Stimulated activated CD4-positive, alpha-beta T cell treated with anti-CD3 and anti-CD28 coated beads, Interleukin-1b, Interleukin-23, amount 100 ng/mL, for 1 hour (primary cell): ENCODE data around the gene RFESD.

Source experiments
- DNase-seq, 2 donors: peaks; one replicate each; pipeline ENCODE4 v3.0.0-alpha.2; 2020; ENCODE audit warnings: low read depth in 2 of 2

Gene RFESD

DNA sequence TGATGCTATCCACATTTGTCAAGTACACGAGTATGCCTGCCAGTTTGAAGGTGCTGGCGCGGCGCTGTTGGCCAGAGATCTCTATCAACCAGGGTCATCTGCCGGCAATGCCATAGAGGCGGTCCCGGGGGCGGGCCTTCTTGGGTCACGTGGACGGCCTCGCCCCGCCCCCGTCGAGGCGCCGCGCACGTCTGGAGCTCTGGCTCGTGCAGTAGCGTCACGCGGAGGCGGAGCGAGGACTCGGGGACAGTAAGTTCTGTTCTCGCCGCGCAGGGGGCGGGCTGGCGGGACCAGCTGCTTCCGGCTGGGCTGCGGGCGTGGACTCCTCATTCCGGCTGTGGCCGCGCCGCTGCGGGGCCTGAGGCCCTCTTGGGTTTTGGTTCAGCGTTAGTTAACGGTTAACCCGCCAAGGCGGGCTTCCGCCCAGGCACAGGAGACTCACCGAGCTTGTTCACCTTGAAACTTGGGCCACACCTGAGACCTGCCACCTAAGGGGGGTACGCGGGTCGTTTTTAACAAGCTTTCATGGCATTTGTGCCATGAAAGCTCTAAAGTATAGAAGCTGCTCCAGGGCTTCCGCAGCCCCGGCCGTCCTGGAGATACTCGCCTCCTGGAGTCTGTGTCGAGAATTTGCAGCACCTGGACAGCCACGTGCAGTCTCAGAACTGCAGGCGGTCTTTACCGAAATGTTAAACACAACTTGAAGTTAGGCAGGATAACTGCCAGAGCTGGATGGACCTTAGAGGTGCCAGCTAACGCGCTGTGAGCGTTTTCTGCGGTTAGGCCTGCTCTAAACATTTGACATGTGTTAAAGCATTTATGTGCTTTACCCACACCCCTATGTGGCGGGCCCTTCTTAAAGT, at the start of gene RFESD:
TSS of gene RFESD (plus strand) at position 209 of the 863 bp plus-strand sequence. CDS start 5,495 bp downstream, outside the sequence.
- DNase-seq, result peak; percentile 81 to 86

DNA sequence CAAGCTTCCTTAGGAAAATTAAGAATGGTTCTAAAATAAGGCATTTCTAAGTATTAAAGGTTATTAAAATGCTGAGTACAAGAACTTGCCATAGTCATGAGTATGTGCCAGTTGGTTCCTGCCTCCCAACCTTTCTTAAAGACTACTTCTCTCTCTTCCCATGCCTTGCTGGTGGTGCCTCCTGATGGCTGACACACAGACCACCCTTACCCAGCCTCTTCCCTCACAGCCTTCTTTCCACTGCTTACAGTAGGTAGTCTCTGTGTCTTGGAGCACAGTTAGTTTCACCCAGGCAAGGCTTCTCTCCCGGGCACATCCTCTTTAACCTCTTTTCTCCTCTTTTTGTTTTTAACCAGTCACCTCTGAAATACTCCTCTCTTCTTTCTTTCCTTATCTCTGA, 47.3 kb upstream of the RFESD start:
- no peak for DNase-seq

DNA sequence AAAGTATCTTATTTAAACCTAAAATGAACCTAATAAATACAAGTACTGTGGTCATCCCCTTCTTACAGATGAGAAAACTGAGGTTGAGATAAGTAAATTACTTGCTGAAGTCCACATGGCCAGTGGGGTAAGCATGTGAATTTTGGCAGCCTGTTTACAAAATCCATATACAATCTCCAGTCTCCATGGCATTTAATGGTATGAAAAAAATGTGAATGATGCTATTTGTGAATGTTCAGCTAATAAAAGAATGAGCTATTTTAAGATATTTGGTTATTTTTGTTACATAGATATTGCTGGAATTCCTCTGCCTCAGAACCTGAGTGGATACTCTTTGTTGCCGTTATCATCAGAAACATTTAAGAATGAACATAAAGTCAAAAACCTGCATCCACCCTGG, 46.0 kb upstream of the RFESD start:
- DNase-seq, result no peak

DNA sequence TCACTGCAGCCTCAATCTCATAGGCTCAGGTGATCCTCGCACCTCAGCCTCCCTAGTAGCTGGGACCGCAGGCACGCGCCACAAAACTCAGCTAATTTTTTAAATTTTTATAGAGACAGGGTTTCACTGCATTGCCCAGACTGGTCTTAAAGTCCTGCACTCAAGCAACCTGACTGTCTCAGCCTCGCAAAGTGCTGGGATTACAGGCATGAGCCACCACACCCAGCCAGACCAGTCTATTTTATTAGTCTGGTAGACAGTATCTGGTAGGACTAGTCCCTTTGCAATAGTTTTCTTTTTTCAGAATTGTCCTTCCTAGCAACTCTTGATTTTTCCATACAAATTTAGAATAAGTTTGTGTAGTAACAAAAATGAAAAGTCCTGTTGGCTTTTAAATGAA, 40.8 kb upstream of the RFESD start:
- DNase-seq, result no peak

DNA sequence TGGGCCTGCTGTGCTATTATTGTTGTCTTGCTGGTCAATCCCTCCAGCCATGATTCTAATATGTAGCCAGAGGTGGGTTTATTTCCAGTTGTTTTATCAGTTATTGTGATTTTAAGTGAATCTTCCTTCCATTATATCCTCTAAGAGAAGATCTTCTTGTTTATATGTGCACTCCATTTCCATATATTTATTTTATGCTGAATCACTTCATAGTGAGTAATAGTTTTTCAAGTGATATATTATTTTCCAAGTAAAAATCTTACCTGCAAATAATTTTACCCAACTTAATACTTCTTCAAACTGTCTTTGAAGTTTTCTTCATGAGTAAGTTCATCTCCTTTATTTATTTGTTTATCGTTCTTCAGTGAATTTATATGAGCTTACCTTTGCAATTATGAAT, 40.2 kb upstream of the RFESD start:
- DNase-seq, result no peak

DNA sequence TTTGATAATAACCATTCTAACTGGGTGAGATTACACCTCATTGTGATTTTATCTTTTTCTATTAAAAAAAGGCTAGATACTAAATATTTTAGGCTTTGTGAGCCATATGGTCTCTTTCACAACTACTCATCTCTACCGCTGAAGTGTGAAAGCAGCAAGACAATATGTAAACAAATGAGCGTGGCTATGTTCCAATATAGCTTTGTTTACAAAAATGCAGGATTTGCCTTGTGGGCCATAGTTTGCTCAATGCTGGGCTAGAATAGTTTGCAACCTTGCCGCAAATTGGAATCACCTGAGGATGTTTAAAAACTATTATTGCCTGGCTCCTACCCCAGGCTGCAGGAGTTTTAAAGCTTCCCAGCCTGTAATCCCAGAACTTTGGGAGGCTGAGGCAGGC, 36.9 kb upstream of the RFESD start:
- DNase-seq, result no peak

DNA sequence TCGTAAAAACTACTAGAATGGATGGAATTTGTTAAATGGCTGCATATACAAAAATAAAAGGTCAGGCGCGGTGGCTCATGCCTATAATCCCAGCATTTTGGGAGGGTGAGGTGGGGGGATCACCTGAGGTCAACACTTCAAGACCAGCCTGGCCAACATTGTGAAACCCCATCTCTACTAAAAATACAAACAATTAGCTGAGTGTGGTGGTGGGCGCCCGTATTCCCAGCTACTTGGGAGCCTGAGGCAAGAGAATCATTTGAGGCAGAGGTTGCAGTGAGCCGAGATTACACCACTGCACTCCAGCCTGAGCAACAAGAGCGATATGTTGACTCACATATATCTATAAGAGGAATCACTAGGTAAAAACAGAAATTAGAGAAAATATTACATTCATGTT, 36.0 kb upstream of the RFESD start:
- no peak for DNase-seq

DNA sequence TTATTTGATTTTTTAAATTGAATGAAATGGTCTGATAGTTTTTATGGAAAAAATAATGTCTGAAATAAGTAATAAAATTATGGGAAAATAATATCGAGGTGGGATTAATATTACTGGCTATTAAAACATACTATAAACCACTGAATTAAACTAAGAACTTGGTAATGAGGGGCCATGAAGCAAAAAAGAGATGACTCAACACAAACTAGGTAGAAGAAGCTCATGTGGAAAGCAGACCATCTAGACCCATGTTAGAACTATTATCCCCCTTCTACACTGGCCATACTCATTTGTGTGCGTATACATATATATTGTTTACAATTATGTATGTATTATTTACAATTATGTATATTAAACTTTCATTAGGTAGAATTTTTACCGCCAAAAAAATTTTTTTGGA, 35.2 kb upstream of the RFESD start:
- DNase-seq, result no peak

DNA sequence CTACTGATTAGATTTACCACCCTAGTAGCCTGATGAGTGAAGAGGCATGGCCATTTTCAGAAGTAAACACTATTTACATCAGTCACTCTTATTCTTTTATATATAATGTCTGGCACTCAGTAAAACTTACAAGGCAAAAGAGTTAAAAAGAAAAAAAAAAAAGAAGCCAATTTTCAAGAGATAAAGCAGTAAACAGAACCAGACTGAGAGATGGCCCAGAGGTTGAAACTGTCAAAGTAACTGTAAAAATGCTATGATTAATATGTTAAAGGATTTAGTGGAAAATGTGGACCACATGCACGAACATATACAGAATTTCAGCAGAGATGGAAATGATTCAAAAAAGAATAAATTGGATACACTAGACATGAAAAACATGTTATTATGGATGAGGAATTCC, 33.1 kb upstream of the RFESD start:
- no peak for DNase-seq

DNA sequence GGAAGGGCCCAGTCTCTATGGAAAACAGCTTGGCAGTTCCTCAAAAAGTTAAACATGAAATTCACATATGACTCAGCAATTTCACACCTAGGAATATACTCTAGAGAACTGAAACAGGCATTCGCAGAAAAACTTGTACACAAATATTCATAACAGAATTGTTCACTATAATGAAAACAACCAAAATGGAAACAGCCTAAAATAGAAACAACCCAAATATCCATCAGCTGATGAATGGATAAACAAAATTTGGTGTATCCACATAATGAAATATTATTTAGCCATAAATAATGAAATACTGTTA, 31.5 kb upstream of the RFESD start:
- DNase-seq, result no peak

DNA sequence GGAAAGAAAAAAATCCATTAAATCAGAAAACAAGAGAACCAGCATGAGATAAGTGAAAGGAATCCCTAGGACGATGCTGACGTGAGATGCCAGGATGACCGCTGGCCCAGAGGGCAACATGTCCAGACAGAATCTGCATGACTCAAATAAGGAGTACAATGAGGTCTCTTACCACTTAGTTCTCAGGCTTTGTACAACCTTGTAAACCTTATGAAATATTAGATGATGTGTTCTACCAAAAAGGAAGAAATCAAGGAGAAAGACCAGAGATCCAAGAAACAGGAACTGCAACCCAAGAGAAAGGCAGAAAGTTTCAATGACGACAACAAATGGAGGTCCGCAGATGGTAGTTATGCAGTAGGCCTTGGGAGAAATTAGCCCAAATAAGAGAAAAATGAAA, 29.5 kb upstream of the RFESD start:
- no peak for DNase-seq

DNA sequence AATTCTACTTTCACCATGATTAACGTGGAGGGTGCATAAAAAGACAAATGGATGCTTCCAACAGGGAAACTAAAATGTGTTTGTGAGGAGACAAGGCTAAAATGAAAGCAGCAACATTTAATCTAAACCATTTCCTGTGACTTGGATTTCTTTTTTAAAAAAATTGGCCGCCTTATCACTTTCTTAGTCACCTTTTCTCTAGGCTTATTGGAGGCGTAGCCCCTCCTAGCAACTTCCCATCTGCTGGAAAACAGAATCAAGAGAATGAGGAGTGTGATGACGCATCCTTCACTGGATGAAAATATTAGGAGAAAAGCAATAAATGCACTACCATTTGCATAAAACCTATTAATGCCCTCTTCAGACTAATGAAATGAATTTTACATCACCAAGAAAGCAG, 27.5 kb upstream of the RFESD start:
- DNase-seq, result no peak

DNA sequence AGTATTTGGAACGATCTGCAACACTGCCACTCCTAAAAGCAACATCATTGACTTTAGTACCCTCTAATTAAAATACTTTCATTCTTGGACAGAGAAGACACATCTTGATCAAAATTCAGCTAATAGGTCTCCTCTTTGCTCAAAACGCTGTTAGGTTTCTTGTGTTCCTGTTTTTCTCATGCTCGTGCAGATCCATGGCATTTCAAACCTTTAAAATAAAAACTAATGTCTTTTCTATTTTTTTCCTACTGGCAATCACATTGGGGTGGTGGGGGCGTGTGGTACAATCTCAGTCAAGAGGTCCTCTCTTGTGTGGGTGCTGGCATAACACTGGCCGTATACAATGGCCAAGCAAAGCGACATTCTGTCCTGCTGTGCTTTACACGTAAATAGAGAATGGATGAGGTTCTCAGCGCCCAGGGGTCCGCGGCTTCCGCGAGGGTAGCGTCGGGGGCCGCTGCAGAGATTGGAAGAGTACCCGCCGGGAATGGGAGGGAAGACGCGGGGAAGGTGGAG, 27.0 kb upstream of the RFESD start:
- no peak for DNase-seq

DNA sequence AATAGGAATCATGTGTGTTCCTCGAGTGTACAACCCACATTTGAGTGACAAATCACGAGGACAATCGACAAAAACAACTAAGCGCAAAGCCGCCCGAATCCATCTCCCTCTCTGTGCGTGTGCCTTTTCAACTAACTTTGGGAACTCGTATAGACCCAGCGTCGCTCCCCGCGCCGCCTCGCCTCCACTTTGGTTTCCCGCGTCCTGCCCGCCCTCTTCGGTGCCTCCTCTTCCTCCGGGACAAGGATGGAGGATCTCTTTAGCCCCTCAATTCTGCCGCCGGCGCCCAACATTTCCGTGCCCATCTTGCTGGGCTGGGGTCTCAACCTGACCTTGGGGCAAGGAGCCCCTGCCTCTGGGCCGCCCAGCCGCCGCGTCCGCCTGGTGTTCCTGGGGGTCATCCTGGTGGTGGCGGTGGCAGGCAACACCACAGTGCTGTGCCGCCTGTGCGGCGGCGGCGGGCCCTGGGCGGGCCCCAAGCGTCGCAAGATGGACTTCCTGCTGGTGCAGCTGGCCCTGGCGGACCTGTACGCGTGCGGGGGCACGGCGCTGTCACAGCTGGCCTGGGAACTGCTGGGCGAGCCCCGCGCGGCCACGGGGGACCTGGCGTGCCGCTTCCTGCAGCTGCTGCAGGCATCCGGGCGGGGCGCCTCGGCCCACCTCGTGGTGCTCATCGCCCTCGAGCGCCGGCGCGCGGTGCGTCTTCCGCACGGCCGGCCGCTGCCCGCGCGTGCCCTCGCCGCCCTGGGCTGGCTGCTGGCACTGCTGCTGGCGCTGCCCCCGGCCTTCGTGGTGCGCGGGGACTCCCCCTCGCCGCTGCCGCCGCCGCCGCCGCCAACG, 26.3 kb upstream of the RFESD start, which contains the start of gene GPR150:
TSS of gene GPR150 (plus strand) at position 58 of the 840 bp plus-strand sequence. CDS start at position 247, 189 bp downstream.
- DNase-seq, result no peak

DNA sequence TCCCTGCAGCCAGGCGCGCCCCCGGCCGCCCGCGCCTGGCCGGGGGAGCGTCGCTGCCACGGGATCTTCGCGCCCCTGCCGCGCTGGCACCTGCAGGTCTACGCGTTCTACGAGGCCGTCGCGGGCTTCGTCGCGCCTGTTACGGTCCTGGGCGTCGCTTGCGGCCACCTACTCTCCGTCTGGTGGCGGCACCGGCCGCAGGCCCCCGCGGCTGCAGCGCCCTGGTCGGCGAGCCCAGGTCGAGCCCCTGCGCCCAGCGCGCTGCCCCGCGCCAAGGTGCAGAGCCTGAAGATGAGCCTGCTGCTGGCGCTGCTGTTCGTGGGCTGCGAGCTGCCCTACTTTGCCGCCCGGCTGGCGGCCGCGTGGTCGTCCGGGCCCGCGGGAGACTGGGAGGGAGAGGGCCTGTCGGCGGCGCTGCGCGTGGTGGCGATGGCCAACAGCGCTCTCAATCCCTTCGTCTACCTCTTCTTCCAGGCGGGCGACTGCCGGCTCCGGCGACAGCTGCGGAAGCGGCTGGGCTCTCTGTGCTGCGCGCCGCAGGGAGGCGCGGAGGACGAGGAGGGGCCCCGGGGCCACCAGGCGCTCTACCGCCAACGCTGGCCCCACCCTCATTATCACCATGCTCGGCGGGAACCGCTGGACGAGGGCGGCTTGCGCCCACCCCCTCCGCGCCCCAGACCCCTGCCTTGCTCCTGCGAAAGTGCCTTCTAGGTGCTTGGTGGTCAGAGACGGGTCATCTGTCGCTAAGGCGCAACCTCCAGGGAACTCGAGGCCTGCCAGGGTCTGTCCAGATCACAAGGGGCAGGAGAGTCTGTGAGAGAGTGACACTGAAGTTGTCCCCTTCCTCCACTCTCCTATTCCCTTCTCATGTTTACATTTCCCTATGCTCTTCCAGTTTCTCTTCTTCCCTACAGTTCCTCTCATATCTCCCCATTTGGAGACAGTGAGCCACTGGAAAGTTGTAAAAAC, 25.4 kb upstream of the RFESD start:
- no peak for DNase-seq

DNA sequence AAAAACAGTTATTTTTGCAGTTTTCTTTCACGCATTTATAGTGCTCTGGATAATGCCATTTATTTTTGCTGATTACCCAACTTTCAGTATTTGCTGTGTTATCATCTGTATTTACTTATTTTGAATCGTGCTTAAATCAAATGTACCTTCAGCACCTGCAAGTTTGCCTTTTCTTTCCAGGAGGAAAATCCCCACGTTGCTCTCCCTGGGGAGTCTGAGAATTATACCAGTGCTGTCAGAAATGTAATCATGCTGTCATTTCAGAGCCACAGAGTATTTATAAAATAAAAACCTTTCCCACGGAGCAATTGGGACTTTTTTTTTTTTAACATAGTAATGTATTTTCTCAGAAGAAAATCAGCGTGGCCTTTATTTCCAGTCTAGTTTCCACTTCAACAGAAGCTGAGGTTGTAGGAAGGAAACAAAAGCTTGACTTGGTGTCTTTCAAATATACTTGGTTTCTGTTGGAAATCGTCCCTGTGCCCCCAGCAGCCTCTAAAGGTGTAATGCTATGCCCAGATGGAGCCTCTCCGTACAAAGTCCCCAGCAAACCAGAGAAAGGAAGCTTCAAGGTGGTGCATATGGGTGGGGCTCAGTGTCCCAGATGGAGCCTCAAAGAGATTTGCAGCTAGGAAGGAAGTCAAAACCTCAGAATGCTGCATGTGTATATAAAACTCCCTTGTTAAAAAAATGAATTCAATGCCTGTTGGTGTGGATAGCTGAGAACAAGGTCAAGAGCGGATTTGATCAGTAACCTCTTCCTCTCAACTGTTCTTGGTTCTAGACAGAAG, 24.5 kb upstream of the RFESD start:
- DNase-seq, result no peak

DNA sequence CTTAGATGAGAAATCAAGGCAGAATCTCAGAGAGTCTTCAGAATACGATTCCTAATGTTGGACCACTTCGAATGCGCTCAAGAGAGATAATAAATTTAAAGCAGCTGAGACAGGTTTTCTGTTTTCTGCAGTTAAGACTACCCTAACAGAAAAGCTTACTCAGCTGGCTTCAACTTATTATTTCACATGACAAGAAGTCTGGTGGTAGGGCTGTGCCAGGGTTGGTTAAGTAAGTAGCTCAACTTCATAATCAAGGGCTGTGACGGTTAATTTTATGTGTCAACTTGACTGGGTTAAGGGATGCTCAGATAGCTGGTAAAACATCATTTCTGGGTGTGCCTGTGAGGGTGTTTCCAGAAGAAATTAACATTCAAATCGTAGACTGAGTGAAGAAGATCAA, 22.9 kb upstream of the RFESD start:
- no peak for DNase-seq

DNA sequence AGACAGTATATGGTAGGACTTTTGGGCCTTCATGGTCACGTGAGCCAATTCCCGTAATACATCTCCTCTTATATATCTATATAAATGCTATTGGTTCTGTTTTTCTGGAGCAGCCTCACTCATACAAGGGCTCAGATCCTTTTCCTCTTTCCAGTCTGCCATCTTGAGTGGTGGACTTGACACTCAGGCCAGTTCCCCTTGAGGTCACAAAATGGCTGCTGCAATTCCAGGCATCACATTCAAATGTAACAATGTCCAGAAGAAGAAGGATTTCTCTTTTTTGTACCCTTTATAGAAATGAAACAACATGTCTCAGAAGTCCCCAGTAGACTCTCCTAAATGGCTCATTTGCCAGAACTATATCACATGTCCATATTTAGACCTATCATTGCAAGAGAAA, 22.2 kb upstream of the RFESD start:
- no peak for DNase-seq

DNA sequence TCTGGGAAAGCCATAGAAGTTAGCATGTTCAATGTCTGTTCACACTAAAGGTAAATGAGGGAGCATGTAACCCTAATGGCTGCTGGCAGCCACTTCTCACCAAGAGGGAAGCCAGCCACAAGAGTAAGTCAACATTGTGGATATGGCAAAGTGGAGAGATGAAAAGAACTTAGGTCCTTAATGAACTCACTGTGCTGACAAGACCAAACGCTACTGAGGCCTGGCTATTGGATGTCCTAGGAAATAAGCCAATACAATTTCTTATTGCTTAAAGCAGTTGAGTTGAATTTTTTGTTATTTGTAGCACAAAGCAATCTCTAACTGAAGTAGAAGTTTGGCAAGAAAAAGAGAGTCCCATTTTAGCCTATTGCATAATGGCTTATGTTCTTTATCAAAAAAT, 19.9 kb upstream of the RFESD start:
- no peak for DNase-seq

DNA sequence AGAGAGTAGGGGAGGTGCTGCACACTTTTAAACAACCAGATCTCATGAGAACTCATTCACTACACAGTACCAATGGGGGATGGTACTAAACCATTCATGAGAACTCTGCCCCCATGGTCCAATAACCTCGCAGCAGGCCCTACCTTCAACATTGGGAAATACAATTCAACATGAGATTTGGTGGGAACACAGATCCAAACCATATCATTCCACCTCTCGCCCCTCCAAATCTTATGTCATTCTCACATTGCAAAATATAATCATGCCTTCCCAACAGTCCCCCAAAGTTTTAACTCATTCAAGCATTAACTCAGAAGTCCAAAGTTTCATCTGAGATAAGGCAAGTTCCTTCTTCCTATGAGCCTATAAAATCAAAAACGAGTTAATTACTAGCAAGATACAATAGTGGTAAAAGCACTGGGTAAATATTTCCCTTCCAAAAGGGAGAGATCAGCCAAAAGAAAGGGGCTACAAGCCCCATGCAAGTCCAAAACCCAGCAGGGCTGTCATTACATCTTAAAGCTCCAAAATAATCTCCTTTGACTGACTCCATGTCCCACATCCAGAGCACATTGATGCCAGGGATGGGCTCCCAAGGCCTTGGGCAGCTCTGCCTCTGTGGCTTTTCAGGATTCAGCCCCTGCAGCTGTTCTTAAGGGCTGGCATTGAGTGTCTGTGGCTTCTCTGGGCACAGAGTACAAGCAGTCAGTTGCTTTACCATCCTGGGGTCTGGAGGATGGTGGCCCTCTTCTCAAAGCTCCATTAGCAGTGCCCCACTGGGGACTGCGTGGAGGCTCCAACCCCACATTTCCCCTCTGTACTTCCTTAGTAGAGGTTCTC, 18.4 kb upstream of the RFESD start:
- DNase-seq, result no peak
